GM13976 (cell line): ENCODE results near the gene KCNMA1.

Experiments
- DNase-seq: peaks from one replicate; pipeline ENCODE4 v3.0.0; 2012; ENCODE audit warnings: low spot score
- in situ Hi-C: fragments of 300-500 bp; cut with MboI; formaldehyde crosslinking; loops from one replicate; pipeline ENCODE4 v1.12.0; 2022; ENCODE audit warnings: low sequenced_read_pairs, mixed read lengths, inconsistent platforms; ENCODE audit not compliant: unreplicated experiment
- TF ChIP-seq, protein P1 (sequence below): IDR thresholded peaks from 2 replicates; pipeline ENCODE4 v1.5.1; 2012; ENCODE audit warnings: borderline replicate concordance, mild to moderate bottlenecking; ENCODE audit not compliant: insufficient read depth; ENCODE audit errors: extremely low read depth, missing control alignments, control extremely low read depth

The KCNMA1 gene

DNA sequence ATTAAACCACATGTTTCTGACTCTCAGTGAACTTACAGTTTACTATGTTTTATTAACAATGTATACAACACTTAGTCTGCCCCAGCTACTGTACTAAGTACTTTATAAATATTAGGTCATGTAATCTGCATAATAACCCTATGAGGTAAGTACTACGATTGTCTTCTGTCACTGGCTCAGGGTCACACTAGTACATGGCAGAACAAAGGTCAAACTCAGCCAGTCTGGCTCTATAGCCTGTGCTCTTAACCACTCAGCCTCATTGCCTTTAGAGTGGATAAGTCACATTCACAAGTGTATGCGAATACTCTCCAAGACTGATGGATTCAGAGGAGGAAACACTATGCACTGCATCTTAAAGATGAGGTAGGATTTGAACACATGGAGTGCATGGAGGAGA is 252.3 kb downstream of the KCNMA1 start:
- TF ChIP-seq, protein P1, sequence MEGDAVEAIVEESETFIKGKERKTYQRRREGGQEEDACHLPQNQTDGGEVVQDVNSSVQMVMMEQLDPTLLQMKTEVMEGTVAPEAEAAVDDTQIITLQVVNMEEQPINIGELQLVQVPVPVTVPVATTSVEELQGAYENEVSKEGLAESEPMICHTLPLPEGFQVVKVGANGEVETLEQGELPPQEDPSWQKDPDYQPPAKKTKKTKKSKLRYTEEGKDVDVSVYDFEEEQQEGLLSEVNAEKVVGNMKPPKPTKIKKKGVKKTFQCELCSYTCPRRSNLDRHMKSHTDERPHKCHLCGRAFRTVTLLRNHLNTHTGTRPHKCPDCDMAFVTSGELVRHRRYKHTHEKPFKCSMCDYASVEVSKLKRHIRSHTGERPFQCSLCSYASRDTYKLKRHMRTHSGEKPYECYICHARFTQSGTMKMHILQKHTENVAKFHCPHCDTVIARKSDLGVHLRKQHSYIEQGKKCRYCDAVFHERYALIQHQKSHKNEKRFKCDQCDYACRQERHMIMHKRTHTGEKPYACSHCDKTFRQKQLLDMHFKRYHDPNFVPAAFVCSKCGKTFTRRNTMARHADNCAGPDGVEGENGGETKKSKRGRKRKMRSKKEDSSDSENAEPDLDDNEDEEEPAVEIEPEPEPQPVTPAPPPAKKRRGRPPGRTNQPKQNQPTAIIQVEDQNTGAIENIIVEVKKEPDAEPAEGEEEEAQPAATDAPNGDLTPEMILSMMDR = no peak
- in situ Hi-C loops = no loop called here
- DNase-seq = no peak

DNA sequence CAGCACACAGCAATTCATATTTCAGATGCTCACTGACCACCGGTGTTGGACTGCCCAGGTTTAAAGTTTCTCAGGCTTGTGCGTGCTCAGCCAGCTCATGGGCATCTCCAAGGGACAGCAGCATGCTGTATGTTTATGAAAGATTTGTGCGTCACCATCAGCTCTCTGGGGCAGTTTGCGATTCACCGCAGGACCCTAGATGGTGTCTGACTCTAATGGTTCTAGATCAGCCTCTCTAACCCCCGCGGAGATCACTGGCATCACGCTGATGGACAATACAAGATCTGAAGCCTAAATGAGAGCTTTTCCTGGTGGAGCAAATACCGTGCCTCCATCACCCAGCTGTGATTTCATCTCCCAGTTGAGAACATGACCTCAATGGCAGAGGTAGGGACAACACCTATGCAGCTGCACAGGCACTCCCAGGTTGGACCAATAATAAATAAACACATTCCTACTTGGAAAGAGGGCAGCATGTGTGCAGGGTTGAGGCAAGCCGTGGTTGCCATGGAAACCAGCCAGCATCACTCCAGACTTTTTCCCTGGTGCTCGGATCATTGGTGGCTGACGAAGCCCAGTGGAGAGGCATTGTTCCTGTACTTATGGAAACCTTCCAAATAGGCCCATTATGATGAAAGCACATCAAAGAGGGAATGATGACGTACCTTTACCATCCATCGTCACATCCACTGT is 253.6 kb downstream of the KCNMA1 start:
- no peak for DNase-seq
- TF ChIP-seq, protein P1 = no peak
- in situ Hi-C loops = no loop called here

DNA sequence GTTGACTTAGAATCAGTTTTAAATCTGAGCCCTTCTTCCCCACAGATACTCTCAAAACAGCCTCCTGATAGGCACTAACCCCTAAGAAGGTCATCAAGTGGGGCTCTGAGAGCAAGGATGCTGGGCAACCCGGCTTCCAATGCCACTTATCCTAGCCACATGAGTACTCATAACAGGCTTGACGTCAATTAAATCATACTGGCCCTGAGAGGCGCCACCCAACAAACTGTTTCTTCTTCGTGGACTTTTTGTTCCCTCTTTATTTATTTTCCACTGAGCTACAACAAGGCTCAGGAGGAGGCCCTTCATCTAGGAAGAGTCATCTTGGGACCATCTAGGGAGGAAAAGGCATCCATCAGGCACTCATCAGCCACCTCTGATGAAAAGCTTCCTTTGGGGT is 255.9 kb downstream of the KCNMA1 start:
- no peak for DNase-seq
- TF ChIP-seq, protein P1 = no peak
- in situ Hi-C loops = no loop called here

DNA sequence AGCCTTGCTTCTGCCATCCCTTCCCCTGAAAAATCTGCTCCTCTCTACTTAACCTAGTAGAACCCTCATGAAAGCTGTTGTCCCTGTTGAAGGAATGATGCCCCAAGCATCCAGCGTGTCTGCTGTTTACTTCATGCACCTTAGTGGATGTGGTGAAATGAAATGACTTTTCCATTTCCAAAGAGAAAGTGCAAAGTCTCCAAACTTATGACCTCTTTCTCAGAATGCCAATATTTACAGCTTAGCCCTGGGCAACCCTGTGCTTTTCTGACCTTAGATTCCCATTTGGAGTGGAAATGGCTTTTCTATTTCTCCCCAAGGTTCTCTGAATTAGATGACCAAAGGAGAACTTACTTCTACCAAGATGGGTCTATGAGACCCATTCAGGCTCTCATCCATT is 256.9 kb downstream of the KCNMA1 start:
- in situ Hi-C loops = no loop called here
- no peak for DNase-seq
- TF ChIP-seq, protein P1 = no peak

DNA sequence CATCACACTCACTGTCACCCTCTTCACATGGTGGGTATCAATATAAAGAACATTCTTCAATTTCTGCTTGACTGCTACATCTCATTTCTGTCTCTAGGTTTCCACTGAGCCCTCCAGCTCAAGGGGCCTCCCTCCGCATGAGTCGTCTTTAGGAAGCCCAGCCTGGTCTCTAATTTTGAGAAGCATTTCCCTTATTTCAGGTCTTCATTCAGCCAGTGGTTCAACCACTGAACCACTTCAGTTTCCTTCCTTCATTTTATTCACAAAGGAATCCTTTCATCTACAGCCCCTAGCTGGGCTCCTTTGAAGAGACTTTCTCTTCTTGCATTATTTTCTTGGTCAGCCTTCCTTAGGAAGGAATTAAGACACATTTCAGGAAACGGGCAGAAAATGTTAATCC is 257.4 kb downstream of the KCNMA1 start:
- TF ChIP-seq, protein P1 = no peak
- in situ Hi-C loops = no loop called here
- no peak for DNase-seq

DNA sequence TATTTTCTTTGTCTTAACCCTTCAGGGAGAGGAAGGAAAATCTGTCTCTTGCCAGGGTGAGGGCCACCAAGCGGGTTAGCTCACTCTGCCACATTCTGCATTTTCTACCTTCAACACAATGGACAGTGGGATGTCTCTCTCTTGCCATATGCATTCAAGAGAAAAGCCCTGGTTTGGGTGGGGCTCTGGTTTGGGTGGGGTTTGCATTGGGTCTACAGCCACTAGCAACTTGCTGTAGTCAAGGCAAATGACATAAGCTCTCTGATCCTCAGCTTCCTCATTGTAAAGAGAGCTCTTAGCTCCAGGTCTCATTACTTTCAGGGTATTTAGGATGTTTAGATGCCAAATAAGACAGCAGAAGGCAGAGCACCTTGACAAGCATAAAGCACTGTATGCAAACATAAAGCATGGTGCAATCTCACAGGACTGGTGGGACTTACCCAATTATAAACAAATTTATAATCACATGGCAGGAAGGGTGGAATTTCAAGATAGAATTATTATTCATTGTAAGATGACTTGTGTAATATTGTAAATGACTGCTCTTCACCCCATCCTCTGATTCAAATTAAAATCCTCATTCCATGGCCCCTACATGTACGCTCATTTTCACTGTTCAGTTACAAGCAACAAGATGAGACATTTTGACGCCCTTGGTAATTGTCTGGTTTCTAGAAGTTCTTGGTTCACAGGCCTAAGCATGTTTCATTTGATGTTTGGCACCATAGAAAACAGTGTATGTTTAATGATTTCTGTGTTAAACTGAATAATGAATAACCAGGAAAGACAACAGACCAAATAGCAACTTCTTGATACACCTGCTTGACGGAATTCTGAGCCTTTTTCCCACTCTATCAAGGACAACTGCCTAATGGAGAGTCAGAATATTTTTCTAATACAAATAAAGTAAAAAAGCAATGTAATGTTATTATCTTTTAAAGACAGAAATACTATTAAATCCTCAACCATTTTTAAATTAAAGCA is 258.9 kb downstream of the KCNMA1 start:
- TF ChIP-seq, protein P1 = no peak
- no peak for DNase-seq
- in situ Hi-C loops = no loop called here
